EL (cell line): ENCODE measurements around the gene DGKD.

Experiments used
- DNase-seq: peaks from one replicate; pipeline ENCODE4 v3.0.0-alpha.2; 2016

DGKD gene

GRCh38 chr2:233464056-233464455 lies 109.8 kb downstream of the DGKD start:
- DNase-seq, result no peak

GRCh38 chr2:233464531-233465240 lies 110.4 kb downstream of the DGKD start:
- DNase-seq, result no peak

- DNase-seq, result no peak
These were observed 112.8 kb downstream of the DGKD start for GRCh38 chr2:233466991-233467603.

- DNase-seq, result no peak
These were observed 113.9 kb downstream of the DGKD start for GRCh38 chr2:233468047-233468740.

- no peak for DNase-seq
These were observed 114.4 kb downstream of the DGKD start for GRCh38 chr2:233468741-233469110.

- no peak for DNase-seq
These were observed 115.1 kb downstream of the DGKD start for GRCh38 chr2:233469261-233470010.

- DNase-seq, result no peak
These were observed 115.9 kb downstream of the DGKD start for GRCh38 chr2:233470011-233470687.

- DNase-seq, result no peak
These were observed 116.5 kb downstream of the DGKD start for GRCh38 chr2:233470839-233471238.

GRCh38 chr2:233471291-233472035 lies 117.2 kb downstream of the DGKD start:
- no peak for DNase-seq

- DNase-seq, result no peak
These were observed 119.1 kb downstream of the DGKD start for GRCh38 chr2:233473386-233473791.

GRCh38 chr2:233473878-233474277 lies 119.6 kb downstream of the DGKD start:
- DNase-seq, result no peak

- no peak for DNase-seq
These were observed 120.2 kb downstream of the DGKD start for GRCh38 chr2:233474308-233475160.

- DNase-seq, result no peak
These were observed 121.7 kb downstream of the DGKD start for GRCh38 chr2:233476063-233476410.

- no peak for DNase-seq
These were observed 122.6 kb downstream of the DGKD start for GRCh38 chr2:233476651-233477547.

GRCh38 chr2:233477548-233478433 lies 123.5 kb downstream of the DGKD start:
- no peak for DNase-seq

GRCh38 chr2:233479616-233480489 lies 125.6 kb downstream of the DGKD start:
- no peak for DNase-seq

- DNase-seq, result no peak
These were observed 126.4 kb downstream of the DGKD start for GRCh38 chr2:233480490-233481202.
